Trophoblast cell (in vitro differentiated cells and primary cell): Measurements from ENCODE around the gene FAM20C.

ENCODE experiments used
- DNase-seq, 2 donors: peaks; one replicate each; pipeline ENCODE4 v3.0.0-alpha.2; 2016
- H2AFZ ChIP-seq: 2 replicates; pipeline ENCODE4 v1.6.1; 2013; ENCODE audit warnings: low read length, moderate library complexity, mild to moderate bottlenecking; ENCODE audit not compliant: insufficient read depth, poor library complexity
- H2AK5ac ChIP-seq: 2 replicates; pipeline ENCODE4 v1.6.1; 2013; ENCODE audit warnings: mild to moderate bottlenecking, low read length
- H2BK120ac ChIP-seq: 2 replicates; pipeline ENCODE4 v1.6.1; 2013; ENCODE audit warnings: low read length, mild to moderate bottlenecking, moderate library complexity; ENCODE audit not compliant: insufficient read depth, poor library complexity
- H2BK12ac ChIP-seq: 2 replicates; pipeline ENCODE4 v1.6.1; 2013; ENCODE audit warnings: mild to moderate bottlenecking, low read length, moderate library complexity
- H2BK5ac ChIP-seq: 2 replicates; pipeline ENCODE4 v1.6.1; 2013; ENCODE audit warnings: low read length, low read depth, moderate library complexity, mild to moderate bottlenecking; ENCODE audit not compliant: poor library complexity
- H3K14ac ChIP-seq: 2 replicates; pipeline ENCODE4 v1.6.1; 2013; ENCODE audit warnings: mild to moderate bottlenecking, low read length
- H3K18ac ChIP-seq: 2 replicates; pipeline ENCODE4 v1.6.1; 2013; ENCODE audit warnings: mild to moderate bottlenecking, low read length
- H3K23ac ChIP-seq: 2 replicates; pipeline ENCODE4 v1.6.1; 2013; ENCODE audit warnings: low read length
- H3K27ac ChIP-seq: 2 replicates; pipeline ENCODE4 v1.5.1; 2013; ENCODE audit warnings: low read depth, mild to moderate bottlenecking, inconsistent platforms, low read length, moderate library complexity
- H3K27me3 ChIP-seq: 2 replicates; pipeline ENCODE4 v1.6.1; 2013; ENCODE audit warnings: inconsistent platforms, mild to moderate bottlenecking, low read length, moderate library complexity; ENCODE audit not compliant: insufficient read depth
- H3K36me3 ChIP-seq, 2 experiments: 1 replicate in 1 of 2; 2 replicates in 1 of 2; pipeline ENCODE4 v1.6.1; 2013; ENCODE audit warnings: low read length in 2 of 2, mild to moderate bottlenecking in 2 of 2, moderate library complexity in 1 of 2; ENCODE audit not compliant: insufficient read depth in 2 of 2, control insufficient read depth in 1 of 2
- H3K4ac ChIP-seq: 2 replicates; pipeline ENCODE4 v1.6.1; 2013; ENCODE audit warnings: low read depth, mild to moderate bottlenecking, low read length, moderate library complexity
- H3K4me1 ChIP-seq, 2 experiments: 1 replicate in 1 of 2; 2 replicates in 1 of 2; pipeline ENCODE4 v1.6.1; 2013; ENCODE audit warnings: low read length in 2 of 2, mild to moderate bottlenecking in 2 of 2, moderate library complexity in 1 of 2; ENCODE audit not compliant: insufficient read depth in 2 of 2, control insufficient read depth in 1 of 2
- H3K4me2 ChIP-seq: 2 replicates; pipeline ENCODE4 v1.6.1; 2013; ENCODE audit warnings: inconsistent platforms, mild to moderate bottlenecking, low read length, moderate library complexity
- H3K4me3 ChIP-seq: 2 replicates; pipeline ENCODE4 v1.5.1; 2013; ENCODE audit warnings: mild to moderate bottlenecking, low read depth, low read length, inconsistent platforms
- H3K79me1 ChIP-seq: one replicate; pipeline ENCODE4 v1.6.1; 2013; ENCODE audit warnings: low read length
- H3K79me2 ChIP-seq: 2 replicates; pipeline ENCODE4 v1.6.1; 2013; ENCODE audit warnings: low read length, mild to moderate bottlenecking; ENCODE audit not compliant: control insufficient read depth, insufficient read depth, poor library complexity
- H3K9ac ChIP-seq: 2 replicates; pipeline ENCODE4 v1.6.1; 2013; ENCODE audit warnings: mild to moderate bottlenecking, low read length
- H3K9me3 ChIP-seq: 2 replicates; pipeline ENCODE4 v1.6.1; 2013; ENCODE audit warnings: low read depth, mild to moderate bottlenecking, control low read depth, inconsistent platforms, low read length; ENCODE audit not compliant: insufficient read depth
- H4K12ac ChIP-seq: 2 replicates; pipeline ENCODE4 v1.6.1; 2013; ENCODE audit warnings: low read depth, mild to moderate bottlenecking, low read length, moderate library complexity
- H4K8ac ChIP-seq: 2 replicates; pipeline ENCODE4 v1.6.1; 2013; ENCODE audit warnings: low read depth, mild to moderate bottlenecking, low read length, moderate library complexity
- H4K91ac ChIP-seq: one replicate; pipeline ENCODE4 v1.6.1; 2013; ENCODE audit warnings: low read depth, mild to moderate bottlenecking, low read length, moderate library complexity
- WGBS: extraction: QIAGEN DNeasy Blood & Tissue Kit; methylation state at CpG from one replicate; pipeline ENCODE4 v1.1.7; 2013; ENCODE audit warnings: missing lambda C conversion rate; ENCODE audit not compliant: insufficient read length, insufficient coverage; ENCODE audit errors: extremely low coverage; 5-methylcytosine and 5-hydroxymethylcytosine counted together

Gene FAM20C

GRCh38 chr7:189719-190118, 2.7 kb upstream of the FAM20C start:
- H3K4me1 ChIP-seq: peaks cover 0 to 4% of the 10 kb centered on the region in 2 experiments
- H4K91ac ChIP-seq: no peak overlapping the region
- peaks cover 37% of the 10 kb centered on the region for H3K27me3 ChIP-seq
- H3K79me2 ChIP-seq: no peaks in the 10 kb centered on the region
- no peak overlapping the region for H3K4ac ChIP-seq
- H3K18ac ChIP-seq: no peak overlapping the region
- no peak overlapping the region for H2BK12ac ChIP-seq
- no CpG with 5 or more reads among the region's 4 CpGs for WGBS
- H2BK120ac ChIP-seq: no peak overlapping the region
- DNase-seq: no peak
- no peak overlapping the region for H3K9ac ChIP-seq
- no peak overlapping the region for H4K12ac ChIP-seq
- H3K27ac ChIP-seq: no peak overlapping the region
- H3K79me1 ChIP-seq: no peaks in the 10 kb centered on the region
- no peak overlapping the region for H2BK5ac ChIP-seq
- no peak overlapping the region for H3K23ac ChIP-seq
- no peak overlapping the region for H3K4me2 ChIP-seq
- H3K4me3 ChIP-seq: no peak overlapping the region
- peaks cover 4% of the 10 kb centered on the region for H3K9me3 ChIP-seq
- H4K8ac ChIP-seq: no peak overlapping the region
- H3K36me3 ChIP-seq: no peaks in the 10 kb centered on the region
- H2AK5ac ChIP-seq: no peak overlapping the region
- no peak overlapping the region for H2AFZ ChIP-seq
- no peak overlapping the region for H3K14ac ChIP-seq

GRCh38 chr7:190196-190595, 2.2 kb upstream of the FAM20C start:
- Histone ChIP-seq H4K91ac (no peak overlapping the region), H3K79me2 (no peaks in the 10 kb centered on the region), H2AFZ (no peak overlapping the region), H3K27me3 (peaks cover 37% of the 10 kb centered on the region), H3K4ac (no peak overlapping the region), H3K4me1 (peaks cover 0 to 4% of the 10 kb centered on the region in 2 experiments), H3K18ac (no peak overlapping the region), H3K14ac (no peak overlapping the region), H2AK5ac (no peak overlapping the region), H3K4me2 (no peak overlapping the region), H4K12ac (no peak overlapping the region), H3K9me3 (peaks cover 4% of the 10 kb centered on the region), H2BK5ac (no peak overlapping the region), H3K79me1 (no peaks in the 10 kb centered on the region), H4K8ac (no peak overlapping the region), H3K9ac (no peak overlapping the region), H2BK120ac (no peak overlapping the region), H3K23ac (no peak overlapping the region), H3K4me3 (no peak overlapping the region), H2BK12ac (no peak overlapping the region), H3K36me3 (no peaks in the 10 kb centered on the region), H3K27ac (no peak overlapping the region)
- WGBS: no CpG with 5 or more reads among the region's 21 CpGs
- no peak for DNase-seq

GRCh38 chr7:191105-191980, 1.0 kb upstream of the FAM20C start:
- no peak overlapping the region for H3K23ac ChIP-seq
- H3K36me3 ChIP-seq: no peaks in the 10 kb centered on the region
- H3K79me1 ChIP-seq: no peaks in the 10 kb centered on the region
- H2BK12ac ChIP-seq: no peak overlapping the region
- no peak overlapping the region for H3K4ac ChIP-seq
- no peak overlapping the region for H2AK5ac ChIP-seq
- no peaks in the 10 kb centered on the region for H3K79me2 ChIP-seq
- no peak overlapping the region for H2BK120ac ChIP-seq
- H3K4me3 ChIP-seq: peak overlapping the region; percentile 44
- H2AFZ ChIP-seq: peak overlapping the region; percentile 5
- no peak overlapping the region for H3K27ac ChIP-seq
- no peak overlapping the region for H4K91ac ChIP-seq
- DNase-seq: no peak
- no peak overlapping the region for H3K14ac ChIP-seq
- no peak overlapping the region for H2BK5ac ChIP-seq
- peaks cover 0 to 4% of the 10 kb centered on the region in 2 experiments for H3K4me1 ChIP-seq
- no peak overlapping the region for H3K18ac ChIP-seq
- H3K4me2 ChIP-seq: peak overlapping the region; percentile 10
- peaks cover 4% of the 10 kb centered on the region for H3K9me3 ChIP-seq
- no peak overlapping the region for H4K8ac ChIP-seq
- peaks cover 37% of the 10 kb centered on the region for H3K27me3 ChIP-seq
- no peak overlapping the region for H3K9ac ChIP-seq
- no peak overlapping the region for H4K12ac ChIP-seq
- WGBS: no CpG with 5 or more reads among the region's 34 CpGs

- no peak overlapping the region for H3K4ac ChIP-seq
- no peak overlapping the region for H4K91ac ChIP-seq
- H3K27ac ChIP-seq: no peak overlapping the region
- no peak for DNase-seq
- peak overlapping the region; percentile 61 for H3K4me2 ChIP-seq
- no peaks in the 10 kb centered on the region for H3K79me1 ChIP-seq
- no peak overlapping the region for H2BK120ac ChIP-seq
- H3K9me3 ChIP-seq: peaks cover 5% of the 10 kb centered on the region
- WGBS: no CpG with 5 or more reads among the region's 119 CpGs
- no peaks in the 10 kb centered on the region for H3K79me2 ChIP-seq
- H3K14ac ChIP-seq: no peak overlapping the region
- peaks cover 0 to 4% of the 10 kb centered on the region in 2 experiments for H3K4me1 ChIP-seq
- H3K9ac ChIP-seq: no peak overlapping the region
- no peak overlapping the region for H4K8ac ChIP-seq
- H3K23ac ChIP-seq: no peak overlapping the region
- no peak overlapping the region for H2AK5ac ChIP-seq
- no peak overlapping the region for H2BK5ac ChIP-seq
- H3K18ac ChIP-seq: no peak overlapping the region
- H2BK12ac ChIP-seq: no peak overlapping the region
- H2AFZ ChIP-seq: no peak overlapping the region
- peak overlapping the region; percentile 43 for H3K4me3 ChIP-seq
- peaks cover 37% of the 10 kb centered on the region for H3K27me3 ChIP-seq
- no peaks in the 10 kb centered on the region for H3K36me3 ChIP-seq
- H4K12ac ChIP-seq: no peak overlapping the region
These were observed 520 bp downstream of the FAM20C start for GRCh38 chr7:192701-193480.
